ENCODE data around the gene LGALS9B.
"Not testable (repeated sequence)": the region's sequence is repeated elsewhere in the genome, so short reads cannot be mapped to it uniquely, and the experiment has no call there.

GRCh38 chr17:20417492-20418080 is 49.8 kb downstream of the LGALS9B start:
- TF ChIP-seq, protein P1, sequence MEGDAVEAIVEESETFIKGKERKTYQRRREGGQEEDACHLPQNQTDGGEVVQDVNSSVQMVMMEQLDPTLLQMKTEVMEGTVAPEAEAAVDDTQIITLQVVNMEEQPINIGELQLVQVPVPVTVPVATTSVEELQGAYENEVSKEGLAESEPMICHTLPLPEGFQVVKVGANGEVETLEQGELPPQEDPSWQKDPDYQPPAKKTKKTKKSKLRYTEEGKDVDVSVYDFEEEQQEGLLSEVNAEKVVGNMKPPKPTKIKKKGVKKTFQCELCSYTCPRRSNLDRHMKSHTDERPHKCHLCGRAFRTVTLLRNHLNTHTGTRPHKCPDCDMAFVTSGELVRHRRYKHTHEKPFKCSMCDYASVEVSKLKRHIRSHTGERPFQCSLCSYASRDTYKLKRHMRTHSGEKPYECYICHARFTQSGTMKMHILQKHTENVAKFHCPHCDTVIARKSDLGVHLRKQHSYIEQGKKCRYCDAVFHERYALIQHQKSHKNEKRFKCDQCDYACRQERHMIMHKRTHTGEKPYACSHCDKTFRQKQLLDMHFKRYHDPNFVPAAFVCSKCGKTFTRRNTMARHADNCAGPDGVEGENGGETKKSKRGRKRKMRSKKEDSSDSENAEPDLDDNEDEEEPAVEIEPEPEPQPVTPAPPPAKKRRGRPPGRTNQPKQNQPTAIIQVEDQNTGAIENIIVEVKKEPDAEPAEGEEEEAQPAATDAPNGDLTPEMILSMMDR (IDR thresholded peaks at IDR 0.05): not testable (repeated sequence)
- TF ChIP-seq POLR2A, POLR2AphosphoS5 (IDR thresholded peaks at IDR 0.05): not testable (repeated sequence)
